PFSK-1 (cell line): ENCODE data around the gene RHOT2.

Source experiments
- FOXP2 ChIP-seq: optimal IDR thresholded peaks from 2 replicates; pipeline ENCODE3; 2011; ENCODE audit warnings: borderline replicate concordance, control low read depth, inconsistent platforms; ENCODE audit not compliant: insufficient read depth; ENCODE audit errors: extremely low read length, extremely low read depth
- POLR2AphosphoS5 ChIP-seq: IDR thresholded peaks from 2 replicates; pipeline ENCODE4 v1.6.1; 2012; ENCODE audit warnings: low read depth, mild to moderate bottlenecking, control low read depth, low read length, moderate library complexity
- SIN3A ChIP-seq: IDR thresholded peaks from 2 replicates; pipeline ENCODE4 v1.6.1; 2012; ENCODE audit warnings: mild to moderate bottlenecking, low read length, moderate library complexity, borderline replicate concordance; ENCODE audit not compliant: insufficient read depth
- TAF1 ChIP-seq: IDR thresholded peaks from 2 replicates; pipeline ENCODE4 v1.6.1; 2012; ENCODE audit warnings: low read length, control low read depth, borderline replicate concordance; ENCODE audit not compliant: insufficient read depth
- TF ChIP-seq, protein P1 (sequence below), 2 experiments: IDR thresholded peaks; 2 replicates each; pipeline versions ENCODE4 v1.6.1 to v1.8.0; 2011 to 2012; ENCODE audit warnings: low read depth in 2 of 2, low read length in 2 of 2, control low read depth in 1 of 2, inconsistent platforms in 1 of 2, mild to moderate bottlenecking in 1 of 2, moderate library complexity in 1 of 2; ENCODE audit not compliant: insufficient read depth in 1 of 2

RHOT2 gene

DNA sequence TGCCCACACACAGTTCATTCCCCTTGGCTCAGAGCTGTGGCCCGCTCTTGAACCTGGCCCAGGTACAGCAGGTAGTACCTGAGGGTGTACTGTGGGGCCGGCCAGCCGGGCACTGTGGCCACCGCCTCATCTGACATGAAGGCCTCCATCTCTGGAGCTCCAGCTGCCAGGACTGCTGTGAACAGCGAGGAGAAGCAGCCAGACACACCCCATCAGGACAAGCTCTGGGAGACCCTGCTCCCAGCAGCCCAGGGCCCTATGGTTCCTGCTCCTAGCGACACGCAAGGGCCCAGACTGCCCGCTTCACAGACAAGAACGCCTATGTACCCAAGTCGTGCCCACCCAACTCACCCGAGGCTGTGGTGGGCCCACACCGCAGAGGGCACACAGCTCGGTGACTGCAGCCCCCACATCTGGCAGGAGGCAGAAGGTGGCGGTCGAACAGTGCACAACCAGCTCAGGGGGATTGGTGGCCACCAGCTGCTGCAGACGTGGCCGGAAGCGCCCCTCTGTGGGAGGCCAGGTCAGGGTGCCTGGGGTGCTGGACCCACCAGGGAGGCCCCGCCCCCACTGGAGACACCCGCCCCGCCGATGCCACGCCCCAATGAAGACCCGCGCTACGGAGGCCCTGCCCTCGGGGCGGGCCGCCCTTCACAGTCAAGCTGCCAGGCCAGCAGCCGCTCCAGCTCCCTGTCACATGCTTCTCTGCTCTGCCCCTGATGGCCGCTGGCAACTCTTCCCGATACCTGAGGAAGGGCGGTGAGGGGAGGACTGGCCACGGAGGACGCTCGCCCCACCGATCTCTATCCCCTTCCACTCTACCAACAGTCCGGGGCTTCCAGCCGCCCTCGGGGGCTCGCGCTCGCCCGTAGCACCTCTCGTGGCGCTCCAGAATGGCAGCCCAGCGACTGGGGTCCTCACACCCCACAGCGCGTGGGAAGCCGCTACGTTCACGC, 11.2 kb downstream of the RHOT2 start:
- TF ChIP-seq, protein P1, sequence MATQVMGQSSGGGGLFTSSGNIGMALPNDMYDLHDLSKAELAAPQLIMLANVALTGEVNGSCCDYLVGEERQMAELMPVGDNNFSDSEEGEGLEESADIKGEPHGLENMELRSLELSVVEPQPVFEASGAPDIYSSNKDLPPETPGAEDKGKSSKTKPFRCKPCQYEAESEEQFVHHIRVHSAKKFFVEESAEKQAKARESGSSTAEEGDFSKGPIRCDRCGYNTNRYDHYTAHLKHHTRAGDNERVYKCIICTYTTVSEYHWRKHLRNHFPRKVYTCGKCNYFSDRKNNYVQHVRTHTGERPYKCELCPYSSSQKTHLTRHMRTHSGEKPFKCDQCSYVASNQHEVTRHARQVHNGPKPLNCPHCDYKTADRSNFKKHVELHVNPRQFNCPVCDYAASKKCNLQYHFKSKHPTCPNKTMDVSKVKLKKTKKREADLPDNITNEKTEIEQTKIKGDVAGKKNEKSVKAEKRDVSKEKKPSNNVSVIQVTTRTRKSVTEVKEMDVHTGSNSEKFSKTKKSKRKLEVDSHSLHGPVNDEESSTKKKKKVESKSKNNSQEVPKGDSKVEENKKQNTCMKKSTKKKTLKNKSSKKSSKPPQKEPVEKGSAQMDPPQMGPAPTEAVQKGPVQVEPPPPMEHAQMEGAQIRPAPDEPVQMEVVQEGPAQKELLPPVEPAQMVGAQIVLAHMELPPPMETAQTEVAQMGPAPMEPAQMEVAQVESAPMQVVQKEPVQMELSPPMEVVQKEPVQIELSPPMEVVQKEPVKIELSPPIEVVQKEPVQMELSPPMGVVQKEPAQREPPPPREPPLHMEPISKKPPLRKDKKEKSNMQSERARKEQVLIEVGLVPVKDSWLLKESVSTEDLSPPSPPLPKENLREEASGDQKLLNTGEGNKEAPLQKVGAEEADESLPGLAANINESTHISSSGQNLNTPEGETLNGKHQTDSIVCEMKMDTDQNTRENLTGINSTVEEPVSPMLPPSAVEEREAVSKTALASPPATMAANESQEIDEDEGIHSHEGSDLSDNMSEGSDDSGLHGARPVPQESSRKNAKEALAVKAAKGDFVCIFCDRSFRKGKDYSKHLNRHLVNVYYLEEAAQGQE (IDR thresholded peaks at IDR 0.05; ENCODE audit: insufficient read depth in 1 of 2, low read depth in 2 of 2, low read length in 2 of 2), result no peak
- TF ChIP-seq FOXP2, result no peak

DNA sequence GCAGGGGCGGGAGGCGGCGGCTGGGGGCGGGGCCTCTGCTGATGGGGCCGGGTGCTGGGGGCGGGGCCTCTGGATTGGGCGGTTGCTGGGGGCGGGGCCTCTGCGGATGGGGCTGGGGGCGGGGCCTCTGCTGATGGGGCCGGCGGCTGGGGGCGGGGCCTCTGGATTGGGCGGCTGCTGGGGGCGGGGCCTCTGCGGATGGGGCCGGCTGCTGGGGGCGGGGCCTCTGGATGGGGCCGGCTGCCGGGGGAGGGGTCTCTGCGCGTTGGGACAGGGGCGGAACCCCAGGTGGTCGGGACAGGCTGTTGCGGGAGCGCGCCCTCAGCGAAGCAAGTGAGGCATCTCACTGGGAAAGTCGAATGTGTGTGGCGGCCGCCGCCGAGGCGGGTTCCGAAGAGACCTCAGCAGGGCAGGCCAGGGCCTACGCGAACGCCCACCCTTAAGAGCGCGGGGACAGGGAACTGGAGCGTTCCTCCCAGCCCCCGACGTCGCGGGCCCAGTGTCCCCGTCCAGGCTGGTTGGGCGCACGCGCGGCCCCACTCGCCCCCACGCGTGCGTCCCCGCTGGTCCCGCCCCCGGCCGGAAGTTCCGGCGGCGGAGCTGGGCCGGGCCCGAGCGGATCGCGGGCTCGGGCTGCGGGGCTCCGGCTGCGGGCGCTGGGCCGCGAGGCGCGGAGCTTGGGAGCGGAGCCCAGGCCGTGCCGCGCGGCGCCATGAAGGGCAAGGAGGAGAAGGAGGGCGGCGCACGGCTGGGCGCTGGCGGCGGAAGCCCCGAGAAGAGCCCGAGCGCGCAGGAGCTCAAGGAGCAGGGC, 12.1 kb downstream of the RHOT2 start, which contains the start of gene STUB1:
TSS of gene STUB1 (plus strand) at position 597 of the 811 bp plus-strand sequence. CDS start at position 713, 116 bp downstream.
- TF ChIP-seq POLR2AphosphoS5, result no peak

DNA sequence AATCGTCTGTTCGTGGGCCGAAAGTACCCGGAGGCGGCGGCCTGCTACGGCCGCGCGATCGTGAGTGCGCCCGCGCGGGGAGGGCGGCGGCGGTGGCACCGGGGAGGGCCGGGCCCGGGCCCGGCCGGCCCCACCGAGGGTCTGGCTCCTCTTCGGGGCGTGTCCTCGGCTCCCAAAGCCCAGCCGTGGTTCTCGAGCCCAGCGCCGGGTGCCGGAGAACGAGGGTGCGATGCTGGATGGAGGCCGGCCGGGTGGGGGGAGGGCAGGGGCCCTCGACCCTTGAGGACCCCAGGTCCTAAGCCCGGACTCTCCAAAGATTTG, 12.7 kb downstream of the RHOT2 start:
- TF ChIP-seq POLR2AphosphoS5, result no peak
- no peak for TF ChIP-seq TAF1
- TF ChIP-seq SIN3A, result no peak; the same call in 1 of the 2 replicates
- TF ChIP-seq, protein P1 (IDR thresholded peaks at IDR 0.05; ENCODE audit: insufficient read depth in 1 of 2, low read depth in 2 of 2, low read length in 2 of 2), result no peak
- no peak for TF ChIP-seq FOXP2

DNA sequence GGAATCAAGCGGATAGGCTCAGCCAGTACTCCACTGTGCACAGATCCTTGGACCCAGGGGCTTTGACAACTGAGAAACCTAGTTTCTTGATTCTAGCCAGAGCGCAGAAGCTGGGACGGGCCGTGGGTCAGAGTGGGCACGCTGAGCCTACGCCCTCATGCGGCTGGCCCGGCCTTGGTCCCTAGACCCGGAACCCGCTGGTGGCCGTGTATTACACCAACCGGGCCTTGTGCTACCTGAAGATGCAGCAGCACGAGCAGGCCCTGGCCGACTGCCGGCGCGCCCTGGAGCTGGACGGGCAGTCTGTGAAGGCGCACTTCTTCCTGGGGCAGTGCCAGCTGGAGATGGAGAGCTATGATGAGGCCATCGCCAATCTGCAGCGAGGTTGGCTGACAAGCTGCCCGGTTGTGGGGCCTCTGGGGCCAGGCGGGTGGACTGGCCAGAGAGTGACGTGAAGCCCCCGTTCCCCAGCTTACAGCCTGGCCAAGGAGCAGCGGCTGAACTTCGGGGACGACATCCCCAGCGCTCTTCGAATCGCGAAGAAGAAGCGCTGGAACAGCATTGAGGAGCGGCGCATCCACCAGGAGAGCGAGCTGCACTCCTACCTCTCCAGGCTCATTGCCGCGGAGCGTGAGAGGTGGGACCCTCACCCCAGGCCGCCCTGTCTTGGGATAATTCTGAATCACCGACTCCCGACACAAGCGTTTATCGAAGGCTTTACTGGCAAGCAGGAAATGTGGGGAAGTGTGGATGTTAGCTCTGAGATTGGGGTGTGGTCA, 13.2 kb downstream of the RHOT2 start:
- TF ChIP-seq, protein P1 (IDR thresholded peaks at IDR 0.05; ENCODE audit: insufficient read depth in 1 of 2, low read depth in 2 of 2, low read length in 2 of 2), result no peak
- no peak for TF ChIP-seq FOXP2
- TF ChIP-seq SIN3A, result 0 out of 2 replicates have a peak, but pooled peaks have one; percentile 24
- no peak for TF ChIP-seq TAF1
- no peak for TF ChIP-seq POLR2AphosphoS5

DNA sequence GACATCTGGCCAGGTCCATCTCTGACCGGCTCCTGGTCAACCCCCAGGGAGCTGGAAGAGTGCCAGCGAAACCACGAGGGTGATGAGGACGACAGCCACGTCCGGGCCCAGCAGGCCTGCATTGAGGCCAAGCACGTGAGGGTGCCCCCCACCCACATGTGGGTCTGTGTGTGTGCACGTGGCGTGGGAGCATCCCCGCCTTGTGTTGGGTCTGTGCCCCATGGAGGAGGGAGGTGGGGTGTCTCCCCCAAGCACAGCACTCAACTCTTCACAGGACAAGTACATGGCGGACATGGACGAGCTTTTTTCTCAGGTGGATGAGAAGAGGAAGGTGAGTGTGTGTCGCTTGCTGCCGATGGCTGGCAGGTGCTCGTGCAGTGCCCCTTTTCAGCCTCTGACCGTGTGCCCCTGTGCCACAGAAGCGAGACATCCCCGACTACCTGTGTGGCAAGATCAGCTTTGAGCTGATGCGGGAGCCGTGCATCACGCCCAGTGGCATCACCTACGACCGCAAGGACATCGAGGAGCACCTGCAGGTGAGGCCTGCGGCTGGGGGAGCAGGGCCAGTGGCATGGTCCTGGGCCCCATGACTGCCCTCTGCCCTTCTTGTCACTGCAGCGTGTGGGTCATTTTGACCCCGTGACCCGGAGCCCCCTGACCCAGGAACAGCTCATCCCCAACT, 14.0 kb downstream of the RHOT2 start:
- TF ChIP-seq SIN3A, result no peak
- TF ChIP-seq, protein P1 (IDR thresholded peaks at IDR 0.05; ENCODE audit: insufficient read depth in 1 of 2, low read depth in 2 of 2, low read length in 2 of 2), result no peak
- no peak for TF ChIP-seq TAF1
- TF ChIP-seq POLR2AphosphoS5, result no peak
- TF ChIP-seq FOXP2, result no peak
